ENCODE results near the gene DNAJA4.

Gene DNAJA4

DNA sequence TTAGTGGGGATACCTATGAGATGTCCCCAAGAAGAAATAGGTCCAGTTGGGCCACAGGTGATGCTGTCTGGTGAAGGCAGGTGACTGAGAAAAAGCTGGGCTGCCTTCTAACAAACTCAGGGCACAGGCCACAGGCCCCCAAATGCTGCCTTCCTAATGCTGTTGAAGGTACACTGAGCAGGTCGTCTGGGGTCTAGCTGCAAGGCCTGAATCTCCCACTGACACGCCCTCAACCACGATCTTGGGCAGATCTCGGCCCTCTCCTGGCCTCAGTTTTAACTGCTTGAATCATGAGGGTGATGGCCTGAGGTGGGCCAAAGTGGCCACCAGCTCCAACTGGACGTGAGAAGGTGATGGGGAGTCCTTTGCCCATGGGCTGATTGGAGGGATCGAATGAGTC, 27.9 kb upstream of the DNAJA4 start:
- TF ChIP-seq CTCF (IDR thresholded peaks at IDR 0.05; ENCODE audit: low read depth, low read length) = no peak
- DNase-seq (ENCODE audit: extremely low read depth, low read depth) = no peak

GRCh38 chr15:78237146-78237545, 27.2 kb upstream of the DNAJA4 start:
- no peak for DNase-seq (ENCODE audit: extremely low read depth, low read depth)
- TF ChIP-seq CTCF (IDR thresholded peaks at IDR 0.05; ENCODE audit: low read depth, low read length) = no peak

DNA sequence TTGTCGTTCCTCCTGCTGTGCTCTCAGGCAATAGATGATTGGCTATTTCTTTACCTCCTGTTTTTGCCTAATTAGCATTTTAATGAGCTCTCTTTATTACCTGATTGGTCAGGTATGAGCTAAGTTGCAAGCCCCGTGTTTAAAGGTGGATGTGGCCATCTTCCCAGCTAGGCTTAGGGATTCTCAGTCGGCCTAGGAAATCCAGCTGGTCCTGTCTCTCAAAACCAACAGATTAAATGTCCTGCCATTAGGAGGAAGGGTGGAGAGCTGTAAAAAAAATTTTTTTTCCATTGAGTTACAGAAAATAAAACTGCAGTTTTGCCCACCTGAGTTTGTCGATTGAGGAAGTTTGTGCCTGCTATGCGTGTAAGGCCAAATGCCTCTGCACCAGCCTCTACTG, 24.6 kb upstream of the DNAJA4 start:
- no peak for DNase-seq (ENCODE audit: extremely low read depth, low read depth)
- no peak for TF ChIP-seq CTCF (IDR thresholded peaks at IDR 0.05; ENCODE audit: low read depth, low read length)

DNA sequence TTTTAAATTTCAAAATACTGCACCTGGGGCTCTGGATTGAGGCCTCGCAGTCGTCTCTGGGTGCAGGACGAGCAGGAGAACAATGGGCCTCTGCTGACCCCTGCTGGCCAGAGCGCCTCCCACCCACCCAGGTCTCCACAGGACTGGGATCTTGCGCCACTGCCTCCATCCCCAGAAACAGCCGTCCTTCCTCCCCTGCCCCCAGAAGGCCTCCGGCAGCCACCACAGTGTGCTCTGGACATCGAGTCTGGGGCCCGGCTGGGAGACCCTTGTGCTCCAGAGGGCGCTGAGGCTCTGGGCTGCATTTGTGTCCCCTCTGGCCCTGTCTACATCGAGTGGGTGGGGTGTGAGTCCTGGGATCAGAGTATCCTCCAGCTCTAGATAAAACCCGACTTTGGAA, 23.3 kb upstream of the DNAJA4 start:
- DNase-seq (ENCODE audit: extremely low read depth, low read depth) = peak; percentile 32
- TF ChIP-seq CTCF (IDR thresholded peaks at IDR 0.05; ENCODE audit: low read depth, low read length) = peak; percentile 93

- no peak for DNase-seq (ENCODE audit: extremely low read depth, low read depth)
- peak; percentile 41 for TF ChIP-seq CTCF (IDR thresholded peaks at IDR 0.05; ENCODE audit: low read depth, low read length)
Measured at GRCh38 chr15:78242128-78242527, 22.2 kb upstream of the DNAJA4 start.

GRCh38 chr15:78243058-78243457, 21.3 kb upstream of the DNAJA4 start:
- no peak for DNase-seq (ENCODE audit: extremely low read depth, low read depth)
- no peak for TF ChIP-seq CTCF (IDR thresholded peaks at IDR 0.05; ENCODE audit: low read depth, low read length)

DNA sequence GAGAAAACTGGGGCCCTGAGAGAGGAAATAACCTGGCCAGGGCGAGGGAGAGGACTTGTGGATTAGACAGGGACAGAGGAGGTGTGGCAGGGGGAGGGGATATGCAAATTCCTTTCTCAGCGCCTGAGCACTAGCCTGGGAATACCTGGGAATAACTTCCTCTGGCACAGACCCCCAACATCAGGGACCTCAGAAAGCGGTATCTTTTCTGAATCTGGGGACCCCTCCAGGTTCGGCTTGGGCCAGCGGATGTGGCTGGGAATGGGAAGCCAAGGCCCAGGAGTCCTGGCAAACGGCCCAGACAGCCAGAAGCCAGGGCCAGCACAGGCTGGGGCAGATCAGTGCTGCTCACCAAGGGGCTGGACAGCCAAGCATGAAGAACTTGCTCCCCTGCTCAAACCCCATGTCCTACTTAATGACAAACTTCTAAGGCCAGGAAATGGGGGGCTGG, 20.8 kb upstream of the DNAJA4 start:
- no peak for TF ChIP-seq CTCF (IDR thresholded peaks at IDR 0.05; ENCODE audit: low read depth, low read length)
- DNase-seq (ENCODE audit: extremely low read depth, low read depth) = no peak

Measured in AG09319 (cell line).